Stimulated activated CD4-positive, alpha-beta T cell treated with anti-CD3 and anti-CD28 coated beads, Interleukin-1b, Interleukin-23, amount 100 ng/mL, for 1 hour (primary cell): ENCODE measurements around the gene RNF220.

Experiments used
- DNase-seq, 2 donors: peaks; one replicate each; pipeline ENCODE4 v3.0.0-alpha.2; 2020; ENCODE audit warnings: low read depth in 2 of 2

Gene RNF220

DNA sequence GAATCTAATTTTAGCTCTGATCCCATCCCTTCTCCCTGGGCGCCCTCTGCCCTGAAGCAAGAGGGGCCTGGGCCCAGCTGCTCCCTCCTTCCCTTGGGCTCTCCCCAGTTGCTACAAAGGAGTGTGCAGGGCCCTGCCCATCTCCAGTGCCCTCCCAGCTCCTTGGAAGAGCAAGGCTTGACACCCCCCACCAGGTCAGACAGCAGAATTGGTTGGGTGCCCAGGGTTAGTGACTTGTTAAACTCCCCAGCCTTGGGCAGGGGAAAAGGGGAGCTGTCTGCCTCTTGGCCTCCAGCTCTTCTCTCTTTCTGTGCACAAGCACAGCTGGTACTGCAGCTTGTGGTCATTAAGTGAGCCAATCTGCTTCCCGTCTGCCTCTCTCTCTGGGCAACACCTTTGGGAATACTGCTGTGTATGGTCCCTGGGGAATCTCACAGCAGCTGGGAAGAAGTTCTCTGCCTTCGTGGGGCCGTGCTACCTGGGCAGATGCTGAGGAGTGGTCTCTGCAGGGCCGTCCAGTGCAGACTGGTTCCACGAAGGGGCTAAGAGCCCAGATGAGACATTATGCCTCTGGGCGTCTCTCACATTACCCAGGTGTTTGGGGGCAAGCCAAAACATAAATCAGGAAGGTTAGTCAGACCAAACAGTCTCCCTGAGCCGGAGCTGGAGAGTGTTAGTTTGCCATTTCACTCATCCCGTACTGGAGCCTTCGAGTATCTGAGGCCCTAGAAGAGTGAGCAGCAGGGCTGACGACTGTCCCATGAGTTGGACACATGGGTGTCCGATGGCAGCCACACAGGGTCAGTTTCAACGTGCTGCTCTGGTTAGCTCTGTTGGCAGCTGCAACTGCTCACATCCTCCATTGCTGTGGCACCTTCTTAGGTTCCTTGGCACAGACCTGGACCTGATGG lies 231.9 kb downstream of the RNF220 start:
- no peak for DNase-seq

DNA sequence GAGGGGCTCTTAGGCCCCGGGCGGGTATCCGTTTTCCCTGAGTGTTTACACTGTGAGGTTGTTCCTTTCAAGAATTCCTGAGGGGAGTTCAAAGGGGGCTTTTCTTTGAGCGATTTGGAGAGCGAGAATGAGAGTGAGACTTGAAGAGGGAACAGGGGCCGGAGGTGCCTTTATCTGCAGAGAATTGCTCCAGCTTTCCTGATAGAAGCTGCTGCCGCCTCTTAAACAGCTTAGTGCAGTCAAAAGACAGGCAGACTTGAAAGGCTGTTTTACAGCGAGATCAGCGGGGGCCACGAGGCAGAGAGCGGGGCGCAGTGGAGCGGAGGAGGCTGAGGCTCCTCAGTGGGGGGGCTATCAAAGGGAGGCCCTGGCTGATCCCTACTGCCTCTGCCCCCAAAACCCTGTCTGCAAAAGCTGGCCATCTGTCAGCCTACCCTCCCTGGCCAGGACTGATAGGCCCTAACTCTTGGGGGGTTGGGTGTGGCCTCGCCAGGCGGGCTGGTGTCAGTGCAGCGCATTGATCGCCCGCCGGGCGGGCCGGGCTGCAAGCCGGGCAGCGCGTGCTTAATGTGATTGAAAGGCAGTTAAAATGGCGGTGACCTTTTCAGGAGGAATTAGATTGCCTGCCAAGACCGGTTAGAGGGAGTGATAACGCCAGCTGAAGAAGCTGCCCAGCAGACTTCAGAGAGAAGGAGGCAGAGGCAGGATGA lies 232.8 kb downstream of the RNF220 start:
- no peak for DNase-seq

DNA sequence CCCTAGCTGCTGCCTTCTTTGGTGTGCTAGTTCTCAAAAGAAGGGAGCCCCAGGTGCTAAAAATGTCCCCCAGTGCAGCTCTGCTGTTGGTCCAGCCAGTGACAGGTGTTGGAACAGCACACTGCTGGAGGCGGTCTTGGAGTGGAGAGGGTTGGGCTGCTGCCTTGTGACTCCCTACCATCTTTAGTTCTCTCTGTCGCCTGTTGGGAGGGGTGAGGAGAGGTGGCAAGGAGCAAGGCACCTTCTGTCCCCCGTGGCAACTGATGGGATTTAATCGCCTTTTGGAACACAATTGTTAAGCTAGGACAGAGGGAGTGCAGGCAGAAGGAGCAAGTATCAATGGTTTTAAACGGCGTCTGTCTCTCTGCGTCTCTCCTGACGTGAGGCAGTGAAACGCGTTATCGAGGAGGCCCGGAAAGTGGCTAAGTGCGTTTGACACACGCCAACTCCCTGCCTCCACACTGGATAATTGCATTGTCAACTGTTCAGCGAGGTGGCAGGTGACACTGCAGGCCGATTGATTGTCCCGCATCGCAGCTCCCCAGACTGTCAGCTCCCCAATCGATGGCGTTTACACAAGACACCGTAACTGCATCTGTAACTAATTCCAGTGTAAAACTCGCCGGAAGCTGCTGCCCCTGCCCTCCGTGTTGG lies 235.3 kb downstream of the RNF220 start:
- DNase-seq, result no peak

DNA sequence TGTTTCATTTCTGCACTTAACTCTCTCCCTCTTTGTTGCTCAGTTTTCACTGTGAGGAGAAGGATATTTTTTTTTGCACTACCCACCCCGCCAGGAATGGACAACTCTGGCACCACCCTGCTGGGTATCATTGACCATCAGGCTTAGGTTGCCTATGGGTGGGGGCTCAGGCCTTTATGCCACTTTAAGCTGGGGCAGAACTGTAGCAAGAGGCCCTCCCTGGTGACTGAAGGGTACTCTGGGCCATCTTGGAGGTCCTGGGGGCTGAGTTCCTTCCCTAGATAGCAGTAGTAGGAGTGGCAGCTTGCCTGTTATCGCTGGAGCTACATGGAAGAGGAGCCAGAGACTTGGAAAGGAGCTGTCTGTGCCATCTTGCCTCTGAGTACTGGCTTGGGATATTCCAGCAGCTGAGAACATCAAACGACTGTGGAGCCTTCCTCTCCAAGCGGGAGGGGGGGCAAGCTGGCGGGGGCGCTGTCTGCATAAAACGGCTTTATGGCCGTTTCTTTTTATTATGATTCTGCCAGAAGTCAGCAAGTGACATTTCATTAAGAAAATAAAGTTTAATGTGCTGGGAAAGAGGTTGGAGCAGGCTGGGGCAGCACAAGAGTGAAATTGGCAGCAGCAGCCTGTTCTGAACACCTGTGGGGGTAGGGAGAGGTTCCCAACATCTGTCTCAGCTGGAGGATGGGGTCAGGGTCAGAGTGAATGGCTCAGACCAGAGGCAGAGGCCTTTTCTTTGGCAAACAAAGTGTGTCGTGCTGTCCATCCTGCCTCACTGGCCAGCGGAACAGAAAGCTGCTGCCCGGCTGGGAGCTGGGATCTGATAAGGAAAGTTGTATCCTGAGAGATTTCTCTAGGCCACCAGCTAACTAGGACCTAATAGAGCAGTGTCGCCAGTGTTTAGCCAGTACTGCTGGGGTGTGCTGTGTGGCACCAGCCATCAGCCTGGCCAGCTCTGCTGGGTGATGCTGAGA lies 236.4 kb downstream of the RNF220 start:
- DNase-seq, result no peak

DNA sequence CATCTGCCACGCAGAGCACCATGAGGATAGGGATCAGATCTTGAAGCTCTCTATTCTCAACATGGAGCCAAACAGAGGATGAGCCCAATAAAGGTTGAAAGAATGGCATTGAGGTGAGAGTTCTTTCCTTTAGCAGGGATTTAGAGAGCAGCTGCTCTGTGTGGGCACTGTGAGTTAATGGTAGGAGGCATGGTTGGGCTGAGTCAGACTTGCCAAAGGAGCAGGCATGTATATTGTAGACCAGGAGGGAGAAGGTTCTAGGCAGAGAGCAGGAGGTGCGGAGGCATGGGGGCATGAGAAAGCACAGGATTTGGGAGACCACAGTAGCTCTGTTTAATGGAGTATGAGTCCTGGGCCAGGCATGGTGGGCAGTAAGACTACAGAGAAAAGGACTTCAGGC lies 237.2 kb downstream of the RNF220 start:
- DNase-seq, result no peak

DNA sequence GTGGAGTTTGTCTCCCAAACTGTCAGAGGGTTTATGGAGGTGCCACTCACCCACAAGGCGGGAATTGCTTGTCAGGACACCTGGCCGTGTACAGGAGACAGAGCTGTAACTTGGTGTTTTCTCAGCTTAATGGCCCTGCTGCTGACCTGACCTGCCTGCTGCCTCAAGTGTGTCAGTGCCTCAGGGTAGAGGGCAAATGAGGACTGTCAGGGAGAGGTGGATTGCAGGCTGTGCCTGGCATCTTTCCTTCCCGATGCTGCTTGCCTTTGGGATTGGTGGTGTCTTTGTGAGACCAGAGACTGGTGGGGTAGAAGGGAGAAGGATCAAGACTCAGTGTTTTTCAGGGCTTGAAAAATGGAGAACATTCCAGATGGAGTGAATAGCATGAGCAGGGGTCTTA lies 237.9 kb downstream of the RNF220 start:
- DNase-seq, result no peak

DNA sequence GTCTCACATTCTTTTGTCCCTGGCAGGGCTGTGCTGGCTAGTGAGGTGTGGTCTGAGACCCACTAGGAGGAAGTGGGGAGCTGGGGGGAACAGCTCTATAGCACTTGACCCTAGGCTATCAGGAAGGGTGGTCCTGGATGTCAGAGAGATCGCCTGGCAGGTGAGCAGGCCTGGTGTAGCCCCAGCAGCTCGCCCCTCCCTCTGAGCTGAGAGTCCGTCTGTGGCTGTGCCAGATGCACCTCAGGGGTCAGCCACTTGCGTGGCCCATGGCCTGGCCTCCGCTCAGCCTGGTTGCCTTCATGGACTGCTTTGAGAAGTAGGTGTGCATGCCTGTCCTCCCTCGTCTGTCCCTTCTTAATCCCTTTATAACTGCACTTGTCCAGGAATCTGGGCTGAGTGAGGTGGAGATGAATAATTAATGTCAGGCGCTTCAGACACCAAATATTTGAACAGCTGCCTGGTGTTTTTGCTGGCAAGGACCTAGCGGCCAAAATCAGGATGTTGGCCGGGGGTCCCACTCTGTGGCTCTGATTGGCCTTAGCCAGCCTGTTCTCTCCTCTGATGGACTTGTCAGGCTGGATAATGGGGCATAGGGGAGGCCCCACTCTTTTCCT lies 238.8 kb downstream of the RNF220 start:
- DNase-seq, result no peak

DNA sequence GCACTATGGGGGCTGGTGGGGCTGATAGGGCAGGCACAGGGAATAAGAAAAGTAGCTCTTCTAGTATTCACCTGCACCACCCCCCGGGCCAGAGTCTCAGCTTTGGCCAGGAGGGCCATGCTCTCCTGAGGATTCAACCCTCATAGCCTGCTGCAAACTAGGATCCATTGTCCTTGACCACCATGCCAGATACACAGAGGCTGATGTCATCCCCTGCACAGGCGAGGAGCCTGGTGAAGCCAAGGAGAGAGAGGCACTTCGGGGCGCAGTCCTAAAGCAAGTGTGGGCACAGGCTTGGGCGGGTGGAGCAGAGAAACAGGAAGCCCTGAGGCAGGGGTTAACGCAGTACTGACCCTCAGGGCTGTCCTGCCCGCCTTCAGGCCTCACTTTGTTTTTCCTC lies 239.8 kb downstream of the RNF220 start:
- DNase-seq, result no peak

DNA sequence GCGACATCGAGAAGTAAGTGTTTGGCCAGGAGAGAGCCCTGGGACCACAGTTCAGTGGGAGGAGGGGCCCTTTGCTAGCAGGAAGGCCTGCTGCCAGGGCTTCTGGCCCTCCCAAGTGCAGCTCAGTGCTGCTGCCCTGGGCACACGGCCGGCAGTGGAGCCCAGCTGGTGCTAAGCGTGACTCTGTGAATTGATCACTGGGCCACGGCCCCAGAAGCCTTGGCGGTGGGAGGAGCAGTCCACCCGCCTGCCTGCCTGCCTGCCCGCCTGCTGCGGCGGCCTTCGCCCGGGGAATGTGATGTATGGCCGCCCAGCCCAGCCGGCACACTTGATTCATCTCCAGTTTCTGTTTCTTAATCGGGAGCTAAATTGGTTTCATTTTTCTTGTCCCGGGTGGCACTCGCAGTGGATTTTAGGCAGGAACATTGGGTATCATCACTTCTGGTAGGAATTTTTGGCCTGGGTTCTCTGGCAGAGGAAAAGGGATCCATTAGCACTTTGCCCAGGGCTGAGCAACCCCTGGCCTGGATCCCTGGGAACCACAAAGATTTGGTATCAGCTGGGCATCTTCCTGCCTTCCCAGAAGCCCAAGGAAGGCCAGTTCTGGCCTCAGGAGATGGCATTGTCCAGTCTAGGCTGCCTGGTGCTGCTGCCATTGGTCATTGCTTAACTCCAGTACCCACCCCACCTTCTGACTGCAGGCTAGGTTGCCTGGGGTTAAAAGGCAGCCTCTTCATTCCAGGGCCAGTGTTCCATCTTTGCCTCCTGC lies 240.6 kb downstream of the RNF220 start:
- DNase-seq, result no peak

DNA sequence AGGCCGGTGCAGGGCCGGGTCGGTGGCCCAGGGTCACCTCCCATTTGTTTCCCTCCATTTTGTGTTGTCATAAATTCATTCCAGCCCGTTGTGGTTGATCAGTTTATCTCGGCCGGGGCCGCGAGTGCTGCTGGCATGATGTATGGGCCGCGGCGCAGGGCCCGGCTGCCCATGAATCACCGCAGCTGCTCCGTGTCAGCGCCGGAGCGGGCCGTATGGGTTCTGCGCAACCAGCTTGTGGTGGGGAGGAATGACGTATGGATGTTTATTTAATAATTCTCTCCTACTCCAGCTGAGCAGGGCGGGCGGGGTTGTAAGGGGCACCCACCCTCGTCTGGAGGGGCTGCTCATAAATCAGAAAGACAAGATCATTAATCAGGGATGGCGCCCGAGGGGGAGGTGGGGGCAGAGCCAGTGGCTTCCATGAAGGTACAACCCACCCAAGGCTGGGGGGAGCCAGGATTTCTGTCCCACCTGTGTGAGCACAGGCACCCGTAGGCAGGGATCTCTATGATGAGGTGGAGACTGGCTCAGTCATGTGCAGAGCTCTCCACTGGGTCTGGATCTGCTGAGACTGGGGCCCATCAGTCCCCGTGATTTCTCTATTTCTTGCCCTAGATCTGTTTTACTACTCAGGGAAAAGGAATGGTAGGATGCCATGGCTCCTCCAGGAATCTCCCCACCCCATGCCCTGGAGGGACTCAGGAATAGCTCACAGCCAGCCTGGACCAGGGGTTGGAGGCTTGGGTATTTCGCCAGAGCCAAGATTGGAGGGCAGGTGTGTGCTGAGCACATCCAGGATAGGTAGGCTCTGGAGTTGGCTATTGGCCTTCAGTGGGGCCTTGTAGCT lies 241.4 kb downstream of the RNF220 start:
- DNase-seq, result no peak

DNA sequence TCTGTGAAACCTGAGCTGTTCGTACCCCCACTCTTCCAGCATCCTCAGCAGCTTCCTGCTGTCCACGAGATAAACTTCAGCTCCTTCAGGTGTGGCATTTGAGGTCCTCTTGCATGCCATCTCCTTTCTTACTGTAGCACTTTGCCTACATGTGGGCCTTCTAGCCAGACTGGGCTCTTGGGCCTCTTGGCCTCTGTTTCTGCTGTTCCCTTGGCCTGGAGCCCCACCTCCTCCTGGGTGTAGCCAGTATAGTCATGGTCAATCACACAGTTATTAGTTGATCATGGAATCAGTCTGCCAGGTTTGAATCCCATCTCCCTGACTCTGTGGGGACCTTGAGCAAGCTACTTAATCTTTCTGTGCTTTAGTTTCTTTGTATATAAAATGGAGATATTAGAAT lies 242.8 kb downstream of the RNF220 start:
- no peak for DNase-seq

DNA sequence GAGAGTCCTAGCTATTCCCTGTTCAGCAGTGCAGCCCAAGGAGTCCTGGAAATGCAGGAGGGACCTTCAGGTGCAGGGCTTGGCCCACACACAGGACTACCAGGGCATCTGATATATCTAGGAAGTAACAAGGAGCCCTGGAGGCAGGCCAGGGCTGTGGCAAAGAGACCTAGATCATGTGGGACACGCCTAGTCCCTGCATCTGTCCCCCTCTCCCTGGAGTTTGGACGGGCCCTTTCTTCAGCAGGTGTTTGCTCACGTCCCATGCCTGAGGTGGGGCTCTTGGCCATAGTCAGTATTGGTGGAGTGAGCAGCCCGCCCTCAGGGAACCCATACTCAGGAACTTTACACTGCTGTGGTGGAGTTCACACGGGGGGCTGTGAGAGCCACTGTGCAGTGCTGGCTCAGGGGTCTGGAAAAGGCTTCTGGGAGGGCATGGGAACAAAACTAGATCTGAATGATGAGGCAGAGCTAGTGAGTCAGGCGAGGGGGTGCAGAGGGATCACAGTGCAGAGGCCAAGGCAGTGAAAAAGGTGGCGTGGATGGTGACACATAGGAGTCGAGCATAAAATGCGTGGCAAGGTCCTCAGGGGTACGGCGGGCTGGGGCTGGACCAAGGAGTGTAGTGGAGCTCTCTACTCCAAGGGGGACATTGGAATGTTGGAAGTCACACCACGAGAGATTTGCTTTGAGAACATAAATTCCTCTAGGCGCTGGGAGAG lies 243.6 kb downstream of the RNF220 start:
- DNase-seq, result no peak

DNA sequence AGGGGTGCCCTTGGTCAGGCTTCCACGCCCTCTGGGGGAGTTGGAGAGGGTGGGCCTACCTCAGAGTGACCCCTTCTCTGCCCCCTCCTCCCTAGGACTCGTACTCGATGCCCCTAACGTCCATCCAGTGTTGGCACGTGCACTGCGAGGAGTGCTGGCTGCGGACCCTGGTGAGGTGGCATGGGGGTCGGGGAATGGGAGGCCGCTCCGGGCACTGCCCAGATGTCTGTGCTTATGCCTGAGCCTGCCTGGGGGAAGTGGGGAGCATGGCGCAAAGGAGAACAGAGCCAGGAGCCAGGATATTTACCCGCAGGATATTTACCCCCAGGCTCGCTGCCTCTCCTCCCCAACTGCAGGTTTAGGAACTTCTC lies 244.7 kb downstream of the RNF220 start:
- no peak for DNase-seq

DNA sequence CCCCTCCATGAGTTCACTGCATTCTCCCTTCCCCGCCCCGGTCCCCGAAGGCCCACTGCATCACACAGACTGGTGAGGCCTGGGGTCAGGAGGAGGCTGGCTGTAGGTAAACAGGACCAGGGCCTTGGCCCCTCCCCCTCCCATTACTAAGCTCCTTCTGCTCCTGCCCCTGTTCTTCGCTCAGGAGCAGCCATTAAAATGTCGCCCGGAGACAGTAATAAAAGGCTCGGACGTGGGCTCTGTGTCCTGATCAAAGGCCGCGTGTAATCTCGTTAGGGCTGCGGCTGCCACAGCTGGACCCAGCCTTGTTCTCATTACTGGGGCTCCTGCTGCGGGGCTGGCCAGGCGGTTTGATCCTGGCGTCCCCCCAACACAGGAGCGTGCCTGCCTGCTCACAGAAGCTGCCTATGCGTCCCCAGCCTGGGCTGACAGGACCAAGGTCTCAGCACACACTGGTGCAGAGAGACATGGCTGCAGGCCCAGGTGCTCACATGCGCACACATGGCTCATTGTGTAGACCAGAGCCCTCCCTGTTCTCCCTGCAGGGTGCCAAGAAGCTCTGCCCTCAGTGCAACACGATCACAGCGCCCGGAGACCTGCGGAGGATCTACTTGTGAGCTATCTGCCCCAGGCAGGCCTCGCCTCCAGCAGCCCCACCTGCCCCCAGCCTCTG lies 245.2 kb downstream of the RNF220 start:
- DNase-seq, result no peak

DNA sequence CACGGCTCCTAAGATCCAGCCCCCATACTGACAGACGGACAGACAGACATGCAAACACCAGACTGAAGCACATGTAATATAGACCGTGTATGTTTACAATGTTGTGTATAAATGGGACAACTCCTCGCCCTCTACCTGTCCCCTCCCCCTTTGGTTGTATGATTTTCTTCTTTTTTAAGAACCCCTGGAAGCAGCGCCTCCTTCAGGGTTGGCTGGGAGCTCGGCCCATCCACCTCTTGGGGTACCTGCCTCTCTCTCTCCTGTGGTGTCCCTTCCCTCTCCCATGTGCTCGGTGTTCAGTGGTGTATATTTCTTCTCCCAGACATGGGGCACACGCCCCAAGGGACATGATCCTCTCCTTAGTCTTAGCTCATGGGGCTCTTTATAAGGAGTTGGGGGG lies 246.0 kb downstream of the RNF220 start:
- DNase-seq, result no peak

DNA sequence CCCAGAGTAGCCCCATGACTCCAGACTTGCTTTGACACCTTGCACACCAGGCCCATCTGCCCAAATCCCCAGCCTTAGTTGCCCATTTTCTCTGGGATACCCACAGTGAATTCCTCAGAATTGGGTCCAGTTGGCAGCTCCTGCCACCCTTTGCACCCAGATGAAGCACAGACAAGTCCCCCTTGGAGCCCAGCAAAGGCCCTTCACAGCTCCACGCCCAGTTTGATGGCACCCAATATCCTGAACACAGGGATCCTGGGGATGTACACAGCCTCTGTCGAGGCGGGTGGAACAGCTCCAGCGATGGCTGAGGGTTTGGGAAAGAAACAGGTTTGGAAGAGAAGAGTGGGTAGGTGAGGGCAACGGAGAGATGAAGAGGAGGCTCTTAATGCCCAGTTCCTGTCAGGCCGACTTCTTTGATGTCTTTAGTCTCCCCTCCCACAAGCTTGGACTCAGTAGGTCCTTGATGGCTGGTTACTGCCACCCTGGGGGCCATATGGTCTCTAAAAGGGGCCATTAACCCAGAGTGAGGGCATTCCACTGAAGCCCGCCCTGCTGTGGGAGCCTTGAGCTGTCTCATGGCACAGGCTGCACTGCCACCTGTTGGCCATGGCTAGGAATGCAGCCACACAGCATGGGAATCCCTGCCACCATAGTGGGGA lies 247.5 kb downstream of the RNF220 start:
- peak; percentile 41 to 66 for DNase-seq

DNA sequence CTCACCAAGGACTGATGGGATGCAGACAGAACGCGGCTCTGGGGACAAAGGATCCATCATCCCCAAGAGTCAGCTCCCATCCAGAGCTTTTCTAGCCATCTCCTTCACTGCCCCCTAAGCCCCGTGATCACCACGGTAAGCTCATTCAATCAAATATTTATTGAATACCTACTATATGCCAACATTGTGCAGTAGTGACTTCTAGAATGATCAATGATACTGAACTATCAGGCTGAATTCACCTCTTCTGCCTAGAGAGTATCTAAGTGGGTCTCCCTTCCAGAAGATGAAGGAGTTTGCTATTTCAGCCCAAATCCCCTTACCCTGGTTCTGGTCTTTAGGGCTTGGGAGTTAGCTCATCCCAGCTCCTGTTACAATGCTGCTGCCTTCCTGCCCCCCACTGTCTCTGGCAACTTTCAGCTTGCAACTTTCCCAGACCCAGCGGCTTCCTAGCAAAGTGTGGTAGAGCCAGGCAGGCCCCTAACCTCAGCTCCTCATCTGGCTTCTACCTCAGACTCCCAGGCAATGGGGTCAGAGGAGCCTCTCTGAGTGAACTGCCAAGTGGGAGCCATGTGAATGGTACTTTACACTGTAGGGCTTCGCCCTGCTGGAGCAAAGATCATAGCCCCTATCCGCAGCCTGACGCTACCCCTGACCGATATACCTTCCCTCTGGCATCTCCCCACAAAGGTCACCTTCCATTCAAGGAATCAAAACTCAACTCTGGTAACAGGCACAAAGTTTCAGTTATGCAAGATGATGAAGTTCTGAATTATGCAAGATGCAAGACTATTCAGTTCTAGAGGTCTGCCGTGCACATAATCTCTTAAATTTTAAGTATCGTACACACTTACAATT lies 248.3 kb downstream of the RNF220 start:
- DNase-seq, result no peak
